SK-N-SH (cell line): ENCODE data around the gene NOTO. TPM values are rescaled to one million over a fixed set of nuclear protein-coding genes. Genes with fewer than 3 reads are reported as not detected.

Experiments
- CTCF ChIA-PET: fragments of 300-600, 350-600 bp; formaldehyde crosslinking; extraction: SDS; loops from one replicate; lab custom pipeline; 2021; lab: Yijun Ruan, JAX
- POLR2A ChIA-PET: fragments of 350-600 bp; sonication (Branson Sonifier 250); formaldehyde crosslinking; extraction: SDS; loops from one replicate; lab custom pipeline; 2020; ENCODE audit warnings: antibody characterized with exemption, inconsistent platforms; lab: Yijun Ruan, JAX
- DNase-seq: peaks from one replicate; pipeline ENCODE4 v3.0.0; 2012
- H2AFZ ChIP-seq: fragments of 200-600 bp; sonication (generic); 2 replicates; pipeline ENCODE4 v1.8.1; 2016; ENCODE audit warnings: antibody characterized with exemption, mild to moderate bottlenecking, low read depth
- H3F3A ChIP-seq: fragments of 200-600 bp; sonication (generic); replicated peaks from 2 replicates; pipeline ENCODE3; 2016; ENCODE audit warnings: antibody characterized with exemption, mild to moderate bottlenecking; ENCODE audit not compliant: insufficient read depth
- H3K27ac ChIP-seq, 2 experiments: fragments of 200-500 bp in 1 of 2; fragments of 200-600 bp in 1 of 2; sonication (Bioruptor generic) in 1 of 2; sonication (generic), shearing (Covaris generic) in 1 of 2; 2 replicates each; pipeline versions ENCODE4 v1.5.1 to v1.6.1; 2014 to 2016; ENCODE audit warnings: low read depth in 2 of 2, inconsistent platforms in 1 of 2, low read length in 1 of 2, mild to moderate bottlenecking in 1 of 2, mixed read lengths in 1 of 2
- H3K27me3 ChIP-seq: fragments of 200-600 bp; sonication (generic), shearing (Covaris generic); 2 replicates; pipeline ENCODE4 v1.6.1; 2016; ENCODE audit warnings: mixed run types; ENCODE audit not compliant: insufficient read depth
- H3K36me3 ChIP-seq, 2 experiments: fragments of 200-500 bp in 1 of 2; fragments of 200-600 bp in 1 of 2; sonication (Bioruptor generic) in 1 of 2; sonication (generic) in 1 of 2; replicated peaks in 1 of 2; 2 replicates each; pipeline versions ENCODE3 to v1.5.1; 2014 to 2016; ENCODE audit warnings: low read length in 1 of 2, mild to moderate bottlenecking in 1 of 2; ENCODE audit not compliant: insufficient read depth in 2 of 2, control insufficient read depth in 1 of 2
- H3K4me1 ChIP-seq, 2 experiments: fragments of 200-500 bp in 1 of 2; fragments of 200-600 bp in 1 of 2; sonication (Bioruptor generic) in 1 of 2; sonication (generic), shearing (Covaris generic) in 1 of 2; 2 replicates each; pipeline versions ENCODE4 v1.5.1 to v1.6.1; 2014 to 2016; ENCODE audit warnings: low read depth in 1 of 2, low read length in 1 of 2, mixed run types in 1 of 2; ENCODE audit not compliant: insufficient read depth in 2 of 2, control insufficient read depth in 1 of 2
- H3K4me2 ChIP-seq: fragments of 200-600 bp; sonication (generic), shearing (Covaris generic); 2 replicates; pipeline ENCODE4 v1.6.1; 2017; ENCODE audit warnings: mixed run types
- H3K4me3 ChIP-seq, 2 experiments: fragments of 200-500 bp in 1 of 2; fragments of 200-600 bp in 1 of 2; sonication (Bioruptor generic) in 1 of 2; sonication (generic), shearing (Covaris generic) in 1 of 2; 2 replicates each; pipeline versions ENCODE4 v1.5.1 to v1.8.1; 2014 to 2016; ENCODE audit warnings: low read depth in 2 of 2, inconsistent platforms in 1 of 2, low read length in 1 of 2, mild to moderate bottlenecking in 1 of 2, mixed read lengths in 1 of 2, moderate library complexity in 1 of 2
- H3K79me2 ChIP-seq: fragments of 200-600 bp; sonication (generic); 2 replicates; pipeline ENCODE4 v1.8.1; 2017; ENCODE audit warnings: mild to moderate bottlenecking; ENCODE audit not compliant: insufficient read depth
- H3K9ac ChIP-seq: fragments of 200-600 bp; sonication (generic); 2 replicates; pipeline ENCODE4 v1.6.1; 2017; ENCODE audit warnings: mixed run types
- H3K9me2 ChIP-seq: fragments of 200-600 bp; sonication (generic); 2 replicates; pipeline ENCODE4 v1.6.1; 2017; ENCODE audit warnings: mixed run types
- H3K9me3 ChIP-seq: fragments of 200-600 bp; sonication (generic); 2 replicates; pipeline ENCODE4 v1.6.1; 2017; ENCODE audit warnings: mixed run types, mild to moderate bottlenecking, moderate library complexity
- H4K20me1 ChIP-seq: fragments of 200-600 bp; sonication (generic); 2 replicates; pipeline ENCODE4 v1.6.1; 2017; ENCODE audit warnings: mild to moderate bottlenecking, mixed run types; ENCODE audit not compliant: insufficient read depth
- CHD2 ChIP-seq: fragments of 150-350 bp; IDR thresholded peaks from 2 replicates; pipeline ENCODE4 v1.6.1; 2018; ENCODE audit warnings: low read length; ENCODE audit not compliant: partially characterized antibody
- ELF1 ChIP-seq: IDR thresholded peaks from 2 replicates; pipeline ENCODE4 v1.4.0; 2012
- EP300 ChIP-seq, 2 experiments: IDR thresholded peaks; 2 replicates each; pipeline versions ENCODE4 v1.4.0 to v1.6.1; 2012; ENCODE audit warnings: borderline replicate concordance in 1 of 2, low read depth in 1 of 2, low read length in 1 of 2
- FOXM1 ChIP-seq: IDR thresholded peaks from 2 replicates; pipeline ENCODE4 v1.4.0; 2012; ENCODE audit warnings: low read depth, mild to moderate bottlenecking
- GATA2 ChIP-seq: sonication (generic); formaldehyde crosslinking; IDR thresholded peaks from 2 replicates; pipeline ENCODE4 v1.5.0; 2020; ENCODE audit warnings: mild to moderate bottlenecking, missing genetic modification reagents
- IRF3 ChIP-seq: fragments of 150-350 bp; IDR thresholded peaks from 2 replicates; pipeline ENCODE4 v1.6.1; 2016; ENCODE audit warnings: mild to moderate bottlenecking, low read depth, low read length
- NRF1 ChIP-seq: IDR thresholded peaks from 2 replicates; pipeline ENCODE4 v1.6.1; 2012; ENCODE audit warnings: low read depth, mild to moderate bottlenecking, low read length
- POLR2AphosphoS5 ChIP-seq: IDR thresholded peaks from 2 replicates; pipeline ENCODE4 v1.6.1; 2012; ENCODE audit warnings: low read depth, low read length
- REST ChIP-seq: IDR thresholded peaks from 2 replicates; pipeline ENCODE4 v1.6.1; 2012; ENCODE audit warnings: mild to moderate bottlenecking, low read depth, low read length, moderate library complexity
- SMC3 ChIP-seq: IDR thresholded peaks from 2 replicates; pipeline ENCODE4 v1.6.1; 2012; ENCODE audit warnings: low read depth, low read length, improper control_type of control experiment
- TAF1 ChIP-seq: IDR thresholded peaks from 2 replicates; pipeline ENCODE4 v1.6.1; 2012; ENCODE audit warnings: low read depth, mild to moderate bottlenecking, low read length, moderate library complexity, borderline replicate concordance
- WGBS: methylation state at CpG from one replicate; pipeline ENCODE4 v1.1.6; 2017; ENCODE audit warnings: low lambda C conversion rate; 5-methylcytosine and 5-hydroxymethylcytosine counted together
- polyA plus RNA-seq, 3 experiments: library from polyadenylated mRNA; depleted of rRNA; stranded (reverse); fragments of >200 nt; gene quantifications; 2 replicates each; pipeline ENCODE4 v1.2.3, GENCODE V29; 2012
- TF ChIP-seq, protein P1 (sequence below): IDR thresholded peaks from 2 replicates; pipeline ENCODE4 v1.4.0; 2012; ENCODE audit warnings: low read depth, borderline replicate concordance
- TF ChIP-seq, protein P2 (sequence below): IDR thresholded peaks from 2 replicates; pipeline ENCODE4 v1.4.0; 2012; ENCODE audit warnings: low read depth, borderline replicate concordance

NOTO gene
- polyA plus RNA-seq, 1 of the 3 experiments (the other 2 are of a cell fraction), result not detected

- TF ChIP-seq EP300 (IDR thresholded peaks at IDR 0.05; ENCODE audit: borderline replicate concordance in 1 of 2, low read depth in 1 of 2, low read length in 1 of 2), result no peak
Observed at GRCh38 chr2:73173781-73174180, 28.6 kb upstream of the NOTO start (continued).

GRCh38 chr2:73174244-73174643 is 28.1 kb upstream of the NOTO start:
- no peaks in the 10 kb centered on the region for H4K20me1 ChIP-seq
- DNase-seq, result no peak
- no peak for TF ChIP-seq REST
- TF ChIP-seq POLR2AphosphoS5, result no peak
- TF ChIP-seq, protein P1, sequence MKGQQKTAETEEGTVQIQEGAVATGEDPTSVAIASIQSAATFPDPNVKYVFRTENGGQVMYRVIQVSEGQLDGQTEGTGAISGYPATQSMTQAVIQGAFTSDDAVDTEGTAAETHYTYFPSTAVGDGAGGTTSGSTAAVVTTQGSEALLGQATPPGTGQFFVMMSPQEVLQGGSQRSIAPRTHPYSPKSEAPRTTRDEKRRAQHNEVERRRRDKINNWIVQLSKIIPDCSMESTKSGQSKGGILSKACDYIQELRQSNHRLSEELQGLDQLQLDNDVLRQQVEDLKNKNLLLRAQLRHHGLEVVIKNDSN, result no peak
- no peak for TF ChIP-seq FOXM1
- TF ChIP-seq NRF1, result no peak
- no peak for TF ChIP-seq GATA2 (CRISPR knock-in tag)
- TF ChIP-seq ELF1, result no peak
- TF ChIP-seq, protein P2, sequence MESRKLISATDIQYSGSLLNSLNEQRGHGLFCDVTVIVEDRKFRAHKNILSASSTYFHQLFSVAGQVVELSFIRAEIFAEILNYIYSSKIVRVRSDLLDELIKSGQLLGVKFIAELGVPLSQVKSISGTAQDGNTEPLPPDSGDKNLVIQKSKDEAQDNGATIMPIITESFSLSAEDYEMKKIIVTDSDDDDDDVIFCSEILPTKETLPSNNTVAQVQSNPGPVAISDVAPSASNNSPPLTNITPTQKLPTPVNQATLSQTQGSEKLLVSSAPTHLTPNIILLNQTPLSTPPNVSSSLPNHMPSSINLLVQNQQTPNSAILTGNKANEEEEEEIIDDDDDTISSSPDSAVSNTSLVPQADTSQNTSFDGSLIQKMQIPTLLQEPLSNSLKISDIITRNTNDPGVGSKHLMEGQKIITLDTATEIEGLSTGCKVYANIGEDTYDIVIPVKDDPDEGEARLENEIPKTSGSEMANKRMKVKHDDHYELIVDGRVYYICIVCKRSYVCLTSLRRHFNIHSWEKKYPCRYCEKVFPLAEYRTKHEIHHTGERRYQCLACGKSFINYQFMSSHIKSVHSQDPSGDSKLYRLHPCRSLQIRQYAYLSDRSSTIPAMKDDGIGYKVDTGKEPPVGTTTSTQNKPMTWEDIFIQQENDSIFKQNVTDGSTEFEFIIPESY, result no peak
- no peak for TF ChIP-seq CHD2
- TF ChIP-seq TAF1, result no peak
- no peak for TF ChIP-seq SMC3
- no peak for TF ChIP-seq IRF3
- TF ChIP-seq, all 33 proteins: peak for 0
- H2AFZ ChIP-seq, result no peak overlapping the region
- H3K27me3 ChIP-seq, result peaks cover 13% of the 10 kb centered on the region; the same call in 1 of the 2 replicates
- no peak overlapping the region for H3K9ac ChIP-seq
- POLR2A ChIA-PET, result no interaction called here
- no peaks in the 10 kb centered on the region for H3K36me3 ChIP-seq
- H3K9me2 ChIP-seq, result no peaks in the 10 kb centered on the region
- no peak overlapping the region for H3K4me3 ChIP-seq
- CTCF ChIA-PET, result interaction anchor here (0.6 to 9.3 kb wide), 11 partner anchors 13 to 287 kb away, joined by 3 to 173 read pairs (median 5); partner anchors contain the start of gene SPR
- H3K4me2 ChIP-seq, result no peak overlapping the region
- no peak overlapping the region for H3K27ac ChIP-seq
- 89% methylated on average over 6 of the region's 10 CpGs for WGBS
- no peaks in the 10 kb centered on the region for H3K79me2 ChIP-seq
- H3K4me1 ChIP-seq, result peaks cover 0 to 33% of the 10 kb centered on the region in 2 experiments; a peak in 1 of 4 replicates
- no peaks in the 10 kb centered on the region for H3K9me3 ChIP-seq
- no peaks in the 10 kb centered on the region for H3F3A ChIP-seq
